SK-N-SH treated with all-trans-retinoic acid at 6 μM for 48 hours (cell line): ENCODE data around the gene EP400.

ENCODE experiments used
- ATAC-seq: fragments of 200-7000 bp; cut with Tn5 transposase; 3 replicates; pipeline ENCODE4 v1.9.1; 2020; ENCODE audit warnings: mild to moderate bottlenecking, moderate library complexity
- ARNTL ChIP-seq: fragments of 450-650 bp; formaldehyde crosslinking; IDR thresholded peaks from 2 replicates; pipeline ENCODE4 v1.5.0; 2020; ENCODE audit warnings: low read depth, mild to moderate bottlenecking, moderate library complexity, borderline replicate concordance
- BACH2 ChIP-seq: fragments of 250-450 bp; sonication (Bioruptor Pico); IDR thresholded peaks from 2 replicates; pipeline ENCODE4 v1.9.0; 2021; ENCODE audit warnings: mild to moderate bottlenecking, borderline replicate concordance
- CREB5 ChIP-seq: fragments of 250-450 bp; sonication (Bioruptor Pico); IDR thresholded peaks from 2 replicates; pipeline ENCODE4 v1.5.1; 2020; ENCODE audit warnings: low read depth, mild to moderate bottlenecking, moderate library complexity
- ESRRG ChIP-seq: fragments of 250-450 bp; sonication (Bioruptor Pico); IDR thresholded peaks from 2 replicates; pipeline ENCODE4 v1.6.1; 2021; ENCODE audit warnings: mild to moderate bottlenecking
- GLIS3 ChIP-seq: fragments of 250-450 bp; sonication (Bioruptor Pico); IDR thresholded peaks from 2 replicates; pipeline ENCODE4 v1.5.0; 2020; ENCODE audit warnings: mild to moderate bottlenecking, moderate library complexity
- OSR1 ChIP-seq: fragments of 250-450 bp; sonication (Bioruptor Pico); IDR thresholded peaks from 2 replicates; pipeline ENCODE4 v1.8.0; 2022; ENCODE audit warnings: moderate library complexity, mild to moderate bottlenecking, inconsistent platforms
- PATZ1 ChIP-seq: fragments of 250-450 bp; sonication (Bioruptor Pico); IDR thresholded peaks from 2 replicates; pipeline ENCODE4 v1.8.0; 2020; ENCODE audit warnings: mild to moderate bottlenecking, moderate library complexity, borderline replicate concordance
- POU6F1 ChIP-seq: fragments of 250-450 bp; sonication (Bioruptor Pico); IDR thresholded peaks from 2 replicates; pipeline ENCODE4 v1.8.0; 2021; ENCODE audit warnings: low read depth, mild to moderate bottlenecking, moderate library complexity, borderline replicate concordance
- PPARA ChIP-seq: fragments of 250-450 bp; sonication (Bioruptor Pico); IDR thresholded peaks from 2 replicates; pipeline ENCODE4 v1.5.0; 2020; ENCODE audit warnings: mild to moderate bottlenecking, borderline replicate concordance
- TCF4 ChIP-seq: fragments of 250-450 bp; sonication (Bioruptor Pico); IDR thresholded peaks from 2 replicates; pipeline ENCODE4 v1.8.0; 2021; ENCODE audit warnings: mild to moderate bottlenecking, moderate library complexity, borderline replicate concordance
- TOX ChIP-seq: fragments of 250-450 bp; sonication (Bioruptor Pico); IDR thresholded peaks from 2 replicates; pipeline ENCODE4 v1.8.0; 2021; ENCODE audit warnings: mild to moderate bottlenecking, moderate library complexity, borderline replicate concordance
- ZC3H10 ChIP-seq: fragments of 250-450 bp; sonication (Bioruptor Pico); IDR thresholded peaks from 2 replicates; pipeline ENCODE4 v1.5.1; 2021; ENCODE audit warnings: mild to moderate bottlenecking, moderate library complexity
- ZFP3 ChIP-seq: fragments of 250-450 bp; sonication (Bioruptor Pico); IDR thresholded peaks from 2 replicates; pipeline ENCODE4 v1.5.0; 2020; ENCODE audit warnings: mild to moderate bottlenecking, moderate library complexity
- ZFP30 ChIP-seq: fragments of 450-650 bp; formaldehyde crosslinking; IDR thresholded peaks from 2 replicates; pipeline ENCODE4 v1.5.0; 2022; ENCODE audit warnings: mild to moderate bottlenecking, moderate library complexity
- ZNF70 ChIP-seq: fragments of 450-650 bp; formaldehyde crosslinking; IDR thresholded peaks from 2 replicates; pipeline ENCODE4 v1.5.0; 2020; ENCODE audit warnings: mild to moderate bottlenecking, moderate library complexity
- ZNF8 ChIP-seq: fragments of 450-650 bp; formaldehyde crosslinking; IDR thresholded peaks from 2 replicates; pipeline ENCODE4 v1.5.0; 2020; ENCODE audit warnings: mild to moderate bottlenecking, moderate library complexity

The EP400 gene

GRCh38 chr12:132012919-132013568 is 63.3 kb downstream of the EP400 start:
- ATAC-seq = no peak
- TF ChIP-seq ESRRG (CRISPR knock-in tag) (no peak), ZFP3 (CRISPR knock-in tag) (no peak), CREB5 (no peak), TOX (CRISPR knock-in tag) (no peak), TCF4 (CRISPR knock-in tag) (no peak), OSR1 (CRISPR knock-in tag) (no peak), ZC3H10 (CRISPR knock-in tag) (no peak), ZNF70 (CRISPR knock-in tag) (no peak), PPARA (CRISPR knock-in tag) (no peak)

GRCh38 chr12:132014092-132014914 is 64.6 kb downstream of the EP400 start:
- no peak for TF ChIP-seq PATZ1 (CRISPR knock-in tag)
- TF ChIP-seq, all 23 proteins: peak for 0
- peak; percentile 32; the same call in 2 of the 3 replicates for ATAC-seq

- ATAC-seq = peak; percentile 11; the same call in 1 of the 3 replicates
- TF ChIP-seq TCF4 (CRISPR knock-in tag) (no peak), ZC3H10 (CRISPR knock-in tag) (no peak), ARNTL (CRISPR knock-in tag) (no peak), OSR1 (CRISPR knock-in tag) (no peak), ZNF8 (no peak), POU6F1 (CRISPR knock-in tag) (no peak), PATZ1 (CRISPR knock-in tag) (no peak), BACH2 (CRISPR knock-in tag) (no peak), GLIS3 (CRISPR knock-in tag) (no peak)
These were observed 65.2 kb downstream of the EP400 start for GRCh38 chr12:132014915-132015280.

GRCh38 chr12:132015686-132016430 is 66.1 kb downstream of the EP400 start:
- ATAC-seq = no peak
- TF ChIP-seq TOX (CRISPR knock-in tag) (no peak), ARNTL (CRISPR knock-in tag) (no peak), PPARA (CRISPR knock-in tag) (no peak), ZNF70 (CRISPR knock-in tag) (no peak), ZFP3 (CRISPR knock-in tag) (no peak), ESRRG (CRISPR knock-in tag) (no peak), ZFP30 (no peak)
- TF ChIP-seq, all 23 proteins: peak for 0
